ENCODE results near the gene KRT9. TPM values are rescaled to one million over a fixed set of nuclear protein-coding genes. Genes with fewer than 3 reads are reported as not detected.

The KRT9 gene
- total RNA-seq, 2 donors from 2014 or later: not detected

DNA sequence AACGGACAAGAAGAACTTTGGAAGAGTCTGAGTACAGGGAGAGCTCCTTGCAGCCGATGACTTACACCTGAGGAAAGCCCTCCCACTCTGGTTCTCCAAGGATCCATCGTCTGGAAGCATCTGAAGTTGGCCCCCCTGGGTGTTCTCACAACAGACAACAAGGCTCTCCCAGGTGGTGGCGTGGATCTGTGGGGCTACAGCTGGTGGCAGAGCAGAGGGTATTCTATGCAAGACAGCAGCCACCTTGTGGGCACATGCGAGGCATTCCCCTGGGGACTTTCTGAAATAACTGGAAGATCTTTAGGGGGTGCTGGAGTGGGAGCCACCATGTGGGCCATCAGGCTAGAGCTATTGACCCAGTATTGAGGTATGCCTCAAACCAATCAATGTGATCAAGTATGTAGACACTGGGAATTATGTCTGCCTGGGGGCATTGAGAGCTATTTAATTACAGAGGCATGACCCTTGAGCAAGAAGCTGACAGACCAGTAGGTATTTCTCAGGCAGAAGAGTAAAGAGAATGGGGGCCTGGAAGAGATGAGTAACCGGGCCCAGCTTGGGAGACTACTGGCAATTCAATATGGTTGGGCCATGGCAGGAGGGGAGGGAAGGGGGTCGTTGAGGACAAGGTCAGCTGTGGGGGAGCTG is 36.8 kb downstream of the KRT9 start:
- Histone ChIP-seq H3K27me3 (no peaks in the 10 kb centered on the region), H3K9me3 (no peaks in the 10 kb centered on the region), H3K4me3 (no peak overlapping the region), H3K4me1 (peaks cover 4% of the 10 kb centered on the region), H3K27ac (no peak overlapping the region), H3K36me3 (replicated peaks in 1 of 2; ENCODE audit: insufficient read depth in 1 of 2, low read depth in 2 of 2) (no peaks in the 10 kb centered on the region)
- intact Hi-C loops (cut with DNase I): no loop called here
- ATAC-seq (no peak), DNase-seq (no peak)
- 46 to 57% methylated on average over 4 to 7 of the region's 7 CpGs for WGBS, 2 donors
- no peak for TF ChIP-seq POLR2A (IDR thresholded peaks at IDR 0.05)
- TF ChIP-seq CTCF (IDR thresholded peaks at IDR 0.05): no peak

GRCh38 chr17:41533613-41534012 is 38.2 kb downstream of the KRT9 start:
- no peak overlapping the region for H3K4me3 ChIP-seq
- TF ChIP-seq POLR2A (IDR thresholded peaks at IDR 0.05) (no peak), CTCF (IDR thresholded peaks at IDR 0.05) (no peak)
- intact Hi-C loops (cut with DNase I): no loop called here
- H3K9me3 ChIP-seq: no peaks in the 10 kb centered on the region
- WGBS, 2 donors: 67 to 73% methylated on average over 7 of the region's 7 CpGs
- ATAC-seq (no peak), DNase-seq (no peak)
- no peaks in the 10 kb centered on the region for H3K36me3 ChIP-seq (replicated peaks in 1 of 2; ENCODE audit: insufficient read depth in 1 of 2, low read depth in 2 of 2)
- peaks cover 14% of the 10 kb centered on the region for H3K4me1 ChIP-seq
- no peak overlapping the region for H3K27ac ChIP-seq
- no peaks in the 10 kb centered on the region for H3K27me3 ChIP-seq

DNA sequence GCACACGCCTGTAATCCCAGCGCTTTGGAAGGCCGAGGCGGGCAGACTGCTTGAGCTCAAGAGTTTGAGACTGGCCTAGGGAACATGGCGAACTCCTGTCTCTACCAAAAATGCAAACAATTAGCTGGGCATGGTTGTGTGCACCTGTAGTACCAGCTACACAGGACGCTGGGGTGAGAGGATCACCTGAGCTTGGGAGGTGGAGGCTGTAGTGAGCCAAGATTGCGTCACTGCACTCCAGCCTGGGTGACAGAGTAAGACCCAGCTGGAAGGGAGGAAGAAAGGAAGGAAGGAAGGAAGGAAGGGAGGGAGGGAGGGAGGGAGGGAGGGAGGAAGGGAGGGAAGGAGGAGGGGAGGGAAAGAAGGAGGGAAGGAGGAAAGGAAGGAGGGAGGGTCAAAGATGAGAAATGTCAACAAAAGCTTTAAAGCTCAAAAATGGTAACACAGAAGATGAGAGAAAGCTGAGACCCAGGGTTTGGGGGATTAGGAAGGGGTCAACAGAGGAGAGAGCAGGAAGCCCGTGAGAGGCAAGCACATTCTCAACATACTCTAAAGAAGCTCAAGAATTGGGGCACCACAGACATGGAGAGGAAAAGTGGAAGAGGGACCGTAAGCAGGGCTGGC is 38.8 kb downstream of the KRT9 start:
- Histone ChIP-seq H3K27me3 (peaks cover 0 to under 1% of the 10 kb centered on the region in 2 donors), H3K36me3 (replicated peaks in 1 of 2; ENCODE audit: insufficient read depth in 1 of 2, low read depth in 2 of 2) (no peaks in the 10 kb centered on the region), H3K4me1 (peaks cover 15% of the 10 kb centered on the region), H3K27ac (no peak overlapping the region), H3K4me3 (no peak overlapping the region), H3K9me3 (no peaks in the 10 kb centered on the region)
- DNase-seq (no peak), ATAC-seq (no peak)
- WGBS, 2 donors: 65 to 78% methylated on average over 9 of the region's 9 CpGs
- intact Hi-C loops (cut with DNase I): no loop called here
- no peak for TF ChIP-seq POLR2A (IDR thresholded peaks at IDR 0.05)
- no peak for TF ChIP-seq CTCF (IDR thresholded peaks at IDR 0.05)

DNA sequence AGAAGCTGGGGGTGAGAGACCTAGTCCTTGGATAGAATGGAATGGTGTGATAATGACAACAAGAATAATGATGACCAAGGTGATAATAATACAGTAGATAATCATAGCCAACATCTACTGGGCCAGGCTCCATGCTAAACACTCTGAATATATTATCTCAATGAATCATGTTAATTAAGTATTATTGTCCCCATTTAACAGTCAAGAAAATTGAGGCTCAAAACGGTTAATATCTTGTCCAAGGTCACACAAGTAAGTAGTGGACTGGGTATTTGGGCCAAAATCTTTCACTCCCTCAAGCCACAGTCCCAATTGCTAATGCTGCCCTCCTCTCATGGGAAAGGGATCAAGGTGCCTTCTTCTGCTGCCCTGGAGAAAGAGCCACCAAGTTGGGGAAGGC is 39.9 kb downstream of the KRT9 start:
- WGBS, 2 donors: 30 to 38% methylated on average over 1 of the region's 1 CpG
- H3K36me3 ChIP-seq (replicated peaks in 1 of 2; ENCODE audit: insufficient read depth in 1 of 2, low read depth in 2 of 2): no peaks in the 10 kb centered on the region
- DNase-seq (no peak), ATAC-seq (no peak)
- H3K27me3 ChIP-seq: peaks cover 0 to 10% of the 10 kb centered on the region in 2 donors
- intact Hi-C loops (cut with DNase I): no loop called here
- peaks cover 22% of the 10 kb centered on the region for H3K4me1 ChIP-seq
- no peak overlapping the region for H3K4me3 ChIP-seq
- TF ChIP-seq POLR2A (IDR thresholded peaks at IDR 0.05) (no peak), CTCF (IDR thresholded peaks at IDR 0.05) (no peak)
- no peak overlapping the region for H3K27ac ChIP-seq
- no peaks in the 10 kb centered on the region for H3K9me3 ChIP-seq
